Renal pelvis (tissue), 4 donors: ENCODE measurements around the gene GNAL. TPM values are rescaled to one million over a fixed set of nuclear protein-coding genes. Genes with fewer than 3 reads are reported as not detected.
"Not testable (repeated sequence)": the region's sequence is repeated elsewhere in the genome, so short reads cannot be mapped to it uniquely, and the experiment has no call there.

ENCODE experiments used
- DNase-seq: peaks from one replicate; pipeline ENCODE4 v3.0.0-alpha.2; 2013
- polyA plus RNA-seq, 3 donors: library from polyadenylated mRNA; unstranded; fragments of 120-200 nt; gene quantifications; one replicate each; pipeline ENCODE4 v1.2.1, GENCODE V29; 2013; ENCODE audit not compliant: insufficient read length in 3 of 3

Gene GNAL
- polyA plus RNA-seq, 3 donors = 3.7 to 5.8 (median 4.2) TPM

- no peak for DNase-seq
These were observed 218.1 kb downstream of the GNAL start for GRCh38 chr18:11906926-11907874.

- DNase-seq = peak; percentile 90
These were observed 219.4 kb downstream of the GNAL start, which contains the start of gene MPPE1 for GRCh38 chr18:11908182-11909060. TSS of gene MPPE1 (minus strand) at chr18:11908317. CDS start at chr18:11897264, 11,053 bp downstream.

DNA sequence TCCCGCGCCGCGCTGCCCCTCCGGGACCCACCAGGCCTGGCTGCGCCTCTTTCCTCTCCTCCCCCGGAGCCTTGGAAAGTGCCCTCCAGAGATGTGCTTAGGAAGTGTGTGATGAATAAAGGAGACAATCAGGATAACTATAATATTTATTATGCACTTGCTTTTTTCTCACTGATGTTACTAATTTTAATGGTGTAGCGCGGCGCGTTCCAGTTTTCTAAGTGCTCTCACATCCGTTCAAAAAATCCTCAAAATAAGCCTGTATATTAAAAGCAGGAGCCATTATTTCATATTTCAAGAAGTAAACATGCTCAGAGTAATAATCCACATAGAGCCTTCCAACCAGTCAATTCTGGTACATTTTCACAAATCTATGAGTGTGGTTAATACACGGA lies 220.0 kb downstream of the GNAL start:
- DNase-seq = no peak

- DNase-seq = no peak
These were observed 220.5 kb downstream of the GNAL start for GRCh38 chr18:11909591-11910026.

DNA sequence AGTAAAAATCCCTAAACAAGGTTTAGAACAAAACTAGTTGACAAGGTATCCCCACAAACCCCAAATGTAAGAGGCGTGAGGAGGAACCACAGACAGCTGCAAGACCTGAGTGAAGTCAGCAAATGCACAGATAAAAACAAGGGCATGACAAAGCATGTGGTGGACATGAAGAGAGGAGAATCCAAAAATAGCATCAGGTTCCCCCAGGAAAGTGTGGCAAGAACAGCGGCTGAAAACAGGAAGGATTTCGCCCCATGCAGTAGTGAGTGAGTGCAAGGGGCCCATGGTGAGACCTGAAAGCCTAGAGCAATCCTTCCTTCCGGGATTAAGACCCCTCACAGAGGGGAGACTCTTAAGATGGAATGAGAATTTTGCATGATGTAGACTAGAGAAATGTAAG lies 227.8 kb downstream of the GNAL start:
- DNase-seq = not testable (repeated sequence)

DNA sequence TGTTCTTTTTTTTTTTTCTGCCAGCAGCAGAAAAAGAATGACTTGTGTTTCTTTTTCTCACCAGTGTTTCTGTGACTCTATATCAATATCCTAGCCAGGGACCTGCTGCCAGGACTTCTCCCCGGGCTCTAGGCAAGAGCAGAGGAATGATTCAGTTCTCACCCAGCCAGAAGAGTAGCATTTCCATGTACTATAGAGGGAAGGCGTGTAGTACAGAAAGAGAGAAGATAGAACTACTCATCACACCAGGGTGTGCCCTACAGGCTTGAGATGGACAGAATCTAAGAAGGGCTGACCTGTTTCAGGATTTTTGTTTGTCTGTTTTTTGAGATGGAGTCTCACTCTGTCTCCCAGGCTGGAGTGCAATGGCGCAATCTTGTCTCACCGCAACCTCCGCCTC lies 230.5 kb downstream of the GNAL start:
- DNase-seq = not testable (repeated sequence)

- DNase-seq = no peak
These were observed 234.4 kb downstream of the GNAL start for GRCh38 chr18:11923450-11923849.

DNA sequence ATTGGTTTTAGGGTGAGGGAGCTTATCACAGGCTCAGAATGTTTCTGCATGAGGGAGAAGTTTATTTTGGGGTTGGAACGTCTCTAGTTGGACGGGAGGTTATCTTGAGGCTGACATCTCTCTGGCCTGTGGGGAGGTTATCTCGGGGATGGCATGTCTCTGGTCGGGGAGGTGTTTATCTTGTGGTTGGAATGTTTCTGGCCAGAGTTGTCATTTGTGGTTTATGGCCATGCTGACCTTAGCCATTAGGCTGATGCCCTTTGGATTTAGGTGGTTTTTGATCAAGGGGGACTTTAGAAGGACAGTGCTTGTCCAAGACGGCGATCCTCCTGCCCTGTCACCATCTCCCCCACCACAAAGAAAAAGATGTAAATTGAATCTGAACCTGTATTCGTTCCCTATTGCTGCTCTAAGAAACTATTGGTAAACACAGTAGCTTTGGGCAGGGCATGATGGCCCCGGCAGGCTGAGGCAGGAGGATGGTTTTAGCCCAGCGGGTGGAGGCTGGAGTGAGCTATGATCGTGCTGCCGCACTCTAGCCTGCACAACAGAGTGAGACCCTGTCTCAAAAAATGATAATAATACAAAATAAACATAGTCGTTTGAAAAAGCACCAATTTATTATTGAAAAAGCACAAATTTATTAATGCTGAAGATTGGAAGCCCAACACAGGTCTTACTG lies 236.9 kb downstream of the GNAL start:
- no peak for DNase-seq

DNA sequence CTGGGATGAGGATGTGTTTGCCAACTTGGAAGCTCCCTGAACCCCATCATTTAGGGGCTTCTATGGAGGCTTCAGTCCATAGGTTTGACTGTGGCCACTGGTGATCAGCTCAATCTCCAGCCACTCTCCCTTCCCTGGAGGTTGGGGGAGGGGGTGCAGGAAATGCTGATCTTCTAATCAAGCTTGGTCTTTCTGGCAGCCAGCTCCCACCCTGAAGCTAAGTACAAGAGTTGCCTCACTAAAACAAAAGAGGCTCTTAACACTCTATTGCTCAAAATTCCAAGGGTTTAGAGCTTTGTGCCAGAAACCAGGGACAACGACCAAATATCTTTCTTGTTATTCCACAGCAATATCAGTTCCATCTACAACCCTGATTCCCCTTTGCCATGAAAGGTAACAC lies 238.4 kb downstream of the GNAL start:
- DNase-seq = no peak

DNA sequence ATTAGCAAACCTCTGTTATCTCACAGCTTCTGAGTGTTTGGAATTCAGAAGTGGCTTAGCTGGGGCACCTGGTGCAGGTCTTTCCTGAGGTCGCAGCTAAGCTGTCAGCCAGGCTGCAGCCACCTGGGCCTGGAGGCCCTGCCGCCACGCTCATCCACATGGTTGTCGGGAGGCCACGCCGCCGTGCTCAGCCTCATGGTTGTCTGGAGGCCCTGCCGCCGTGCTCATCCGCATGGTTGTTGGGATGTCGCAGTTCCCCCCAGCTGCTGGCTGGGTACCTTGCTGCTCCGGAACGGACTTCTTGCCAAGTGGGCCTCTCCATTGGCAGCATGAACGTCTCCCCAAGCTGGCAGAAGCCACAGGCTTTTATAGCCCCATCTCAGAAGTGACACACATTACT lies 243.3 kb downstream of the GNAL start:
- DNase-seq = no peak

Other genes starting within 250 kb of the GNAL start
- not detected for gene SLC35G4, start 79.7 kb upstream of the GNAL start, polyA plus RNA-seq
- gene CHMP1B, start 162.1 kb downstream of the GNAL start, polyA plus RNA-seq = 10 to 100 TPM; 44.5 to 47.3 (median 46.1) TPM
- gene MPPE1, start 219.1 kb downstream of the GNAL start, polyA plus RNA-seq = 10 to 100 TPM; 40.7 to 55.9 (median 50.9) TPM